Upper lobe of right lung (tissue), 1 donor: Measurements from ENCODE around the gene TEX101. TPM values are rescaled to one million over a fixed set of nuclear protein-coding genes. Genes with fewer than 3 reads are reported as not detected.

Source experiments
- ATAC-seq: fragments of 200-7000 bp; cut with Tn5 transposase; one replicate; pipeline ENCODE4 v1.9.1; 2020; ENCODE audit warnings: mild to moderate bottlenecking, moderate library complexity
- DNase-seq: peaks from one replicate; pipeline ENCODE4 v3.0.0-alpha.2; 2020
- H3K27ac ChIP-seq: fragments of 200-600 bp; one replicate; pipeline ENCODE4 v1.8.0; 2022
- H3K27me3 ChIP-seq: fragments of 200-600 bp; one replicate; pipeline ENCODE4 v1.8.0; 2022; ENCODE audit warnings: mild to moderate bottlenecking
- H3K36me3 ChIP-seq: fragments of 200-600 bp; one replicate; pipeline ENCODE4 v1.8.0; 2022
- H3K4me1 ChIP-seq: fragments of 200-600 bp; one replicate; pipeline ENCODE4 v1.8.0; 2022
- H3K4me3 ChIP-seq: fragments of 200-600 bp; one replicate; pipeline ENCODE4 v1.8.0; 2022; ENCODE audit warnings: mild to moderate bottlenecking
- H3K9me3 ChIP-seq: fragments of 200-600 bp; one replicate; pipeline ENCODE4 v1.8.0; 2022
- intact Hi-C: fragments of 100-400 bp; cut with DNase I; formaldehyde crosslinking; loops from one replicate; pipeline ENCODE4 v1.11.0; 2022
- total RNA-seq: library from RNA; stranded (reverse); fragmentation: NEBNext Ultra II Directional; extraction: Animal tissue kit (Norgen Biotek cat#: 25700); gene quantifications from one replicate; pipeline ENCODE4 v1.2.1, GENCODE V29; 2021
- TF ChIP-seq, protein P1 (sequence below): fragments of 200-600 bp; IDR thresholded peaks from one replicate; pipeline ENCODE4 v1.8.0; 2022; ENCODE audit warnings: antibody characterized with exemption
- donor health status: DM: no; HTN: yes; CAD: no; lungs with severe emphysema.

Gene TEX101
- total RNA-seq, 1 donor from 2014 or later = not detected

DNA sequence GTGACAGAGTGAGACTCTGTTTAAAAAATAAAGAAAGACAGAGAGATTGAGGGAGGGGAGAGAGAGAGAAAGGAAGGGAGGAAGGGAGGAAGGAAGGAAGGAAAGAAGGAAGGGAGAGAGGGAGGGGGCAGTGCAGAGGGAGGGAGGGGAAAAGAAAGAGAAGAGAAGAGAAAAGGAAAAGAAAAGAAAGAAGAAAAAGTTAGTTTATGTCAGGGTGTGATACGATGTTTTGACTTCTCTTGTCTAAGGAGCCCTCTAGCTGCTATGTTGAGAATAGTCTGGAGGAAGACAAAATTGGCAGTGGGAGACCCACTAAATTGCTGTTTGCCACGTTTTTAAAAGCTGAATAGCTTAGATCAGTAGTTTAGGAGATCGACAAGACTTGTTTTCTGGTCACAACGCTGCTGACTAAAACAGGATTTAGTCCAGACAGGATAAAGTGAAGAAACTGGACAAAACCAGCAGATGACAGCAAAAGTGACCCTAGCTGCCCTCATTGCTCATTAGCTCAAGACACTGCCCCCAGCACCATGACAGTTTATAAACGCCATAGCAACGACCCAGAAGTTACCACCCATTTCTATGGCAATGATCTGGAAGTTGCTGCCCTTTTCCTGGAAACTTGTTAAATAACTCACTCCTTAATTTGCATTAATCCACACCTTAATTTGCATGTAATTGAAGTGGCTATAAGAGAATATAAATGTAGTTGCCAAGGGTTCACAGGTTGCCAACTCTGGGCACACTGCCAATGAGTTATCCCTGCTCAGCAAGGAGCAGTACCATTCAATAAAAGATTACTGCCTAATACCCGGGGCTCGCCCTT, 11.1 kb downstream of the TEX101 start:
- TF ChIP-seq, protein P1, sequence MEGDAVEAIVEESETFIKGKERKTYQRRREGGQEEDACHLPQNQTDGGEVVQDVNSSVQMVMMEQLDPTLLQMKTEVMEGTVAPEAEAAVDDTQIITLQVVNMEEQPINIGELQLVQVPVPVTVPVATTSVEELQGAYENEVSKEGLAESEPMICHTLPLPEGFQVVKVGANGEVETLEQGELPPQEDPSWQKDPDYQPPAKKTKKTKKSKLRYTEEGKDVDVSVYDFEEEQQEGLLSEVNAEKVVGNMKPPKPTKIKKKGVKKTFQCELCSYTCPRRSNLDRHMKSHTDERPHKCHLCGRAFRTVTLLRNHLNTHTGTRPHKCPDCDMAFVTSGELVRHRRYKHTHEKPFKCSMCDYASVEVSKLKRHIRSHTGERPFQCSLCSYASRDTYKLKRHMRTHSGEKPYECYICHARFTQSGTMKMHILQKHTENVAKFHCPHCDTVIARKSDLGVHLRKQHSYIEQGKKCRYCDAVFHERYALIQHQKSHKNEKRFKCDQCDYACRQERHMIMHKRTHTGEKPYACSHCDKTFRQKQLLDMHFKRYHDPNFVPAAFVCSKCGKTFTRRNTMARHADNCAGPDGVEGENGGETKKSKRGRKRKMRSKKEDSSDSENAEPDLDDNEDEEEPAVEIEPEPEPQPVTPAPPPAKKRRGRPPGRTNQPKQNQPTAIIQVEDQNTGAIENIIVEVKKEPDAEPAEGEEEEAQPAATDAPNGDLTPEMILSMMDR = peak; percentile 15
- Histone ChIP-seq H3K36me3 (no peaks in the 10 kb centered on the region), H3K4me3 (no peak overlapping the region), H3K4me1 (no peaks in the 10 kb centered on the region), H3K27me3 (no peaks in the 10 kb centered on the region), H3K9me3 (no peaks in the 10 kb centered on the region), H3K27ac (no peak overlapping the region)
- ATAC-seq = no peak
- intact Hi-C loops = no loop called here
- no peak for DNase-seq

DNA sequence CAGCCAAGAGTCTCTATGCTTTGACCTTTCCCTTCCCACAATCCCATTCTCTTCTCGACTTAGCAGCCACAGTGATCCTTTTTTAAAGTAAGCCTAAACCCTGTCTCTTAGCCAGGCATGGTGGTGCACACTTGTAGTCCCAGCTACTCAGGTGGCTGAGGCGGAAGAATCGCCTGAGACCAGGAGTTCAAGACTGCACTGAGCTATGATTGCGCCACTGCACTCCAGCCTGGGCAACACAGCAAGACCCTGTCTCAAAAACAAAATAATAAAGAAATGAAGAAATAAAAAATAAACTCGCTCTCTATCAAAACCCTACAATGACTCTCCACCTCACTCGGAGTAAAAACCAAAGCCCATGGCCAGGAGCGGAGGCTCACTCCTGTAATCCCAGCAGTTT, 14.7 kb downstream of the TEX101 start:
- ATAC-seq = no peak
- Histone ChIP-seq H3K4me3 (no peak overlapping the region), H3K4me1 (no peaks in the 10 kb centered on the region), H3K27me3 (no peaks in the 10 kb centered on the region), H3K36me3 (no peaks in the 10 kb centered on the region), H3K9me3 (no peaks in the 10 kb centered on the region), H3K27ac (no peak overlapping the region)
- intact Hi-C loops = no loop called here
- TF ChIP-seq, protein P1 = no peak
- no peak for DNase-seq

GRCh38 chr19:43430142-43430710, 15.5 kb downstream of the TEX101 start:
- Histone ChIP-seq H3K27ac (no peak overlapping the region), H3K9me3 (no peaks in the 10 kb centered on the region), H3K4me3 (no peak overlapping the region), H3K4me1 (no peaks in the 10 kb centered on the region), H3K27me3 (no peaks in the 10 kb centered on the region), H3K36me3 (no peaks in the 10 kb centered on the region)
- TF ChIP-seq, protein P1 = peak; percentile 5
- intact Hi-C loops = no loop called here
- ATAC-seq (no peak), DNase-seq (no peak)

- DNase-seq (no peak), ATAC-seq (no peak)
- Histone ChIP-seq H3K27me3 (no peaks in the 10 kb centered on the region), H3K4me3 (no peak overlapping the region), H3K27ac (no peak overlapping the region), H3K4me1 (no peaks in the 10 kb centered on the region), H3K9me3 (no peaks in the 10 kb centered on the region), H3K36me3 (no peaks in the 10 kb centered on the region)
- intact Hi-C loops = no loop called here
- TF ChIP-seq, protein P1 = no peak
Measured at GRCh38 chr19:43430976-43431375, 16.3 kb downstream of the TEX101 start.

GRCh38 chr19:43433358-43433673, 18.6 kb downstream of the TEX101 start:
- H3K36me3 ChIP-seq = no peaks in the 10 kb centered on the region
- no peak for DNase-seq
- no peak overlapping the region for H3K4me3 ChIP-seq
- H3K9me3 ChIP-seq = no peaks in the 10 kb centered on the region
- no peak overlapping the region for H3K27ac ChIP-seq
- TF ChIP-seq, protein P1 = no peak
- H3K27me3 ChIP-seq = no peaks in the 10 kb centered on the region
- intact Hi-C loops = no loop called here
- H3K4me1 ChIP-seq = peaks cover 3% of the 10 kb centered on the region
- no peak for ATAC-seq
